Erythroblast (primary cell): ENCODE results near the gene NUDT22.

ENCODE experiments used
- GATA1 ChIP-seq: IDR thresholded peaks from 2 replicates; pipeline ENCODE4 v1.6.1; 2011; ENCODE audit warnings: low read depth, mild to moderate bottlenecking, control low read depth, low read length, moderate library complexity
- POLR2A ChIP-seq: IDR thresholded peaks from 2 replicates; pipeline ENCODE4 v1.6.1; 2011; ENCODE audit warnings: mild to moderate bottlenecking, low read length

DNA sequence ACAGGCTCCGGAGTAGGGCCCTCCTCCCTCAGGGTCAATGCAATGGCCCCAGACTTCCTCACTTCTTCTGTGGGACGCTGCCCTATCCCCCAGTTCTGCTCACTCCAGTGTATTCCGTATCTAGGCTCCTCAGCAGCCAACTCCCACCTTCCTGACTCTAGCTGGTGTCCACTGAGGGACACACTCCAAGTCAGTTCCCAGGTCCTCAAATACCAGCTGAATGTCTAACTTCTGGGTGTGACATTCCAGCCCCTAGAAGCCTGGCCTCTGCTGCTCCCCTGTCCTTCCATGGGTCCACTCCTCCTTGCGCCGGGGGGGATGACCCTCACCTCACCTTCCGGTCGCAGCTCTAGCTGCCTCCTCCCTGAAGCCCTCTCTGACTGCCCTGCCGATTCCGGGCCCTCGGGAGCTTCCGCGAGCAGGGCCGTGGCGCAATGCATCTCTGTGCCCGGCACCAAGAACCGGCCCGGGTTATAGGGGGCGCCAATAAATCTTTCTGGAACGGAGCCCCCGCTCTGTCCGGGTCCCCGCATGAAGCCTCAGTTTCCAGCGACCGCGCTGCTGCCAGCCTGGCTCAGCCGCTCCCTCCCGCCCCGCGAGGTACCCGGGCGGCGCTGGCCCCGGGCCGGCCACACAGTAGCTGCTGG lies 42.9 kb downstream of the NUDT22 start:
- TF ChIP-seq POLR2A = peak; percentile 33
- TF ChIP-seq GATA1 = no peak
